DOHH2 (cell line): Measurements from ENCODE around the gene PSAP.

Experiments used
- H3F3A ChIP-seq: fragments of 200-600 bp; sonication (generic), shearing (Covaris generic); 2 replicates; pipeline ENCODE4 v1.6.0; 2016; ENCODE audit warnings: antibody characterized with exemption, mild to moderate bottlenecking; ENCODE audit not compliant: control insufficient read depth, insufficient read depth
- H3K27ac ChIP-seq: fragments of 200-600 bp; sonication (generic); 2 replicates; pipeline ENCODE4 v1.5.1; 2014; ENCODE audit warnings: low read depth, mild to moderate bottlenecking, low read length, moderate library complexity
- H3K27me3 ChIP-seq: fragments of 200-600 bp; sonication (generic); 2 replicates; pipeline ENCODE4 v1.6.1; 2014; ENCODE audit warnings: mild to moderate bottlenecking, low read length, mixed read lengths; ENCODE audit not compliant: control insufficient read depth
- H3K36me3 ChIP-seq: fragments of 200-600 bp; sonication (generic); 2 replicates; pipeline ENCODE4 v1.6.1; 2014; ENCODE audit warnings: mild to moderate bottlenecking, low read length, moderate library complexity, mixed read lengths; ENCODE audit not compliant: control insufficient read depth
- H3K4me1 ChIP-seq: fragments of 200-600 bp; sonication (generic); 2 replicates; pipeline ENCODE4 v1.6.1; 2014; ENCODE audit warnings: mild to moderate bottlenecking, low read length, mixed read lengths; ENCODE audit not compliant: control insufficient read depth
- H3K4me2 ChIP-seq: fragments of 200-600 bp; sonication (generic); 2 replicates; pipeline ENCODE4 v1.6.0; 2014; ENCODE audit warnings: mild to moderate bottlenecking, low read length, moderate library complexity
- H3K4me3 ChIP-seq: fragments of 200-600 bp; sonication (generic); 2 replicates; pipeline ENCODE4 v1.5.1; 2014; ENCODE audit warnings: mild to moderate bottlenecking, low read length, mixed read lengths
- H3K79me2 ChIP-seq: fragments of 200-600 bp; sonication (generic); 2 replicates; pipeline ENCODE4 v1.6.1; 2014; ENCODE audit warnings: mild to moderate bottlenecking, low read length, mixed read lengths; ENCODE audit not compliant: control insufficient read depth
- H3K9me2 ChIP-seq: fragments of 200-600 bp; sonication (generic); replicated peaks from 2 replicates; pipeline ENCODE4 v1.6.1; 2014; ENCODE audit warnings: mild to moderate bottlenecking, low read length, mixed read lengths; ENCODE audit not compliant: control insufficient read depth
- H3K9me3 ChIP-seq: fragments of 200-600 bp; sonication (generic); 2 replicates; pipeline ENCODE4 v1.6.1; 2014; ENCODE audit warnings: antibody characterized with exemption, low read length, mixed read lengths; ENCODE audit not compliant: control insufficient read depth, insufficient read depth
- H4K20me1 ChIP-seq: fragments of 200-600 bp; sonication (generic); 2 replicates; pipeline ENCODE4 v1.6.0; 2014; ENCODE audit warnings: low read depth, mild to moderate bottlenecking, antibody characterized with exemption, low read length, moderate library complexity; ENCODE audit not compliant: control insufficient read depth, insufficient read depth
- EZH2phosphoT487 ChIP-seq: fragments of 200-600 bp; sonication (generic); IDR thresholded peaks from 2 replicates; pipeline ENCODE4 v1.6.1; 2017; ENCODE audit warnings: borderline replicate concordance, mild to moderate bottlenecking, antibody characterized with exemption, low read length, moderate library complexity, mixed read lengths
- TF ChIP-seq, protein P1 (sequence below): fragments of 200-600 bp; sonication (generic); IDR thresholded peaks from one replicate; pipeline ENCODE4 v1.5.1; 2014; ENCODE audit warnings: antibody characterized with exemption, mild to moderate bottlenecking, low read depth, low read length; ENCODE audit not compliant: poor library complexity, severe bottlenecking

Gene PSAP

DNA sequence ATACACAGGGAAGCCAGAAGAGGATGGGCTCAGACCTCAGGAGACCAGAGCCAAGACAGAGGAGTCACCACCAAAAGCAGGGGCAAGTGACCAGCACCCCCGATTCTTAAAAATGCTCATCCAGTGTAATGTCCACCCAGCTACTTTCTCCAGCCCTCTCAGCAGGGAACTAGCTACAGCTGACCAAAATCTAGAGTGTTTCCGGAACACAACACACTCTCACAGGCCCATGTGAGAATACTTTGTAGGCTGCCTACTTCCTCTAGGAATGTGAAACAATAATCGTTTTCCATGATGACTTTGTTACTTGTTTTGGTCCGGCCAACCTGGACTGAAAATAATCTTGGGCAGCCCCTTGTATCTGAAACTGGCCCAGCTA, 14.5 kb downstream of the PSAP start:
- H4K20me1 ChIP-seq, result peaks cover 36% of the 10 kb centered on the region
- H3K27me3 ChIP-seq, result 0 out of 2 replicates have a peak, but pooled peaks cover 4% of the 10 kb centered on the region
- H3K36me3 ChIP-seq, result no peaks in the 10 kb centered on the region
- peak overlapping the region; percentile 57 for H3K4me3 ChIP-seq
- no peak for TF ChIP-seq EZH2phosphoT487
- TF ChIP-seq, protein P1, sequence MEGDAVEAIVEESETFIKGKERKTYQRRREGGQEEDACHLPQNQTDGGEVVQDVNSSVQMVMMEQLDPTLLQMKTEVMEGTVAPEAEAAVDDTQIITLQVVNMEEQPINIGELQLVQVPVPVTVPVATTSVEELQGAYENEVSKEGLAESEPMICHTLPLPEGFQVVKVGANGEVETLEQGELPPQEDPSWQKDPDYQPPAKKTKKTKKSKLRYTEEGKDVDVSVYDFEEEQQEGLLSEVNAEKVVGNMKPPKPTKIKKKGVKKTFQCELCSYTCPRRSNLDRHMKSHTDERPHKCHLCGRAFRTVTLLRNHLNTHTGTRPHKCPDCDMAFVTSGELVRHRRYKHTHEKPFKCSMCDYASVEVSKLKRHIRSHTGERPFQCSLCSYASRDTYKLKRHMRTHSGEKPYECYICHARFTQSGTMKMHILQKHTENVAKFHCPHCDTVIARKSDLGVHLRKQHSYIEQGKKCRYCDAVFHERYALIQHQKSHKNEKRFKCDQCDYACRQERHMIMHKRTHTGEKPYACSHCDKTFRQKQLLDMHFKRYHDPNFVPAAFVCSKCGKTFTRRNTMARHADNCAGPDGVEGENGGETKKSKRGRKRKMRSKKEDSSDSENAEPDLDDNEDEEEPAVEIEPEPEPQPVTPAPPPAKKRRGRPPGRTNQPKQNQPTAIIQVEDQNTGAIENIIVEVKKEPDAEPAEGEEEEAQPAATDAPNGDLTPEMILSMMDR, result no peak
- no peaks in the 10 kb centered on the region for H3K9me2 ChIP-seq
- H3K79me2 ChIP-seq, result peaks cover 49% of the 10 kb centered on the region
- H3K27ac ChIP-seq, result peak overlapping the region; percentile 34
- H3F3A ChIP-seq, result no peaks in the 10 kb centered on the region
- H3K4me1 ChIP-seq, result peaks cover 40% of the 10 kb centered on the region
- H3K4me2 ChIP-seq, result peak overlapping the region; percentile 71
- no peaks in the 10 kb centered on the region for H3K9me3 ChIP-seq

- H3F3A ChIP-seq, result no peaks in the 10 kb centered on the region
- H3K36me3 ChIP-seq, result peaks cover 4% of the 10 kb centered on the region
- H3K27ac ChIP-seq, result peak overlapping the region; percentile 34
- peaks cover 33% of the 10 kb centered on the region for H4K20me1 ChIP-seq
- peak overlapping the region; percentile 57 for H3K4me3 ChIP-seq
- H3K4me2 ChIP-seq, result peak overlapping the region; percentile 71
- no peaks in the 10 kb centered on the region for H3K9me3 ChIP-seq
- H3K79me2 ChIP-seq, result peaks cover 46% of the 10 kb centered on the region
- H3K27me3 ChIP-seq, result 0 out of 2 replicates have a peak, but pooled peaks cover 4% of the 10 kb centered on the region
- peaks cover 40% of the 10 kb centered on the region for H3K4me1 ChIP-seq
- TF ChIP-seq EZH2phosphoT487, result no peak
- TF ChIP-seq, protein P1, result no peak
- no peaks in the 10 kb centered on the region for H3K9me2 ChIP-seq
These were observed 15.1 kb downstream of the PSAP start for GRCh38 chr10:71835671-71836595.

- Histone ChIP-seq H3K4me2 (no peak overlapping the region), H3K79me2 (peaks cover 34% of the 10 kb centered on the region), H3F3A (no peaks in the 10 kb centered on the region), H3K9me2 (no peaks in the 10 kb centered on the region), H3K9me3 (no peaks in the 10 kb centered on the region), H3K27me3 (0 out of 2 replicates have a peak, but pooled peaks cover 4% of the 10 kb centered on the region), H4K20me1 (peaks cover 23% of the 10 kb centered on the region; the same call in 1 of the 2 replicates), H3K36me3 (peaks cover 11% of the 10 kb centered on the region), H3K27ac (no peak overlapping the region), H3K4me3 (no peak overlapping the region), H3K4me1 (peaks cover 40% of the 10 kb centered on the region)
- TF ChIP-seq EZH2phosphoT487, result no peak
- TF ChIP-seq, protein P1, result no peak
These were observed 16.7 kb downstream of the PSAP start for GRCh38 chr10:71834343-71834674.
